ENCODE results near the gene ZNF474.

Gene ZNF474

DNA sequence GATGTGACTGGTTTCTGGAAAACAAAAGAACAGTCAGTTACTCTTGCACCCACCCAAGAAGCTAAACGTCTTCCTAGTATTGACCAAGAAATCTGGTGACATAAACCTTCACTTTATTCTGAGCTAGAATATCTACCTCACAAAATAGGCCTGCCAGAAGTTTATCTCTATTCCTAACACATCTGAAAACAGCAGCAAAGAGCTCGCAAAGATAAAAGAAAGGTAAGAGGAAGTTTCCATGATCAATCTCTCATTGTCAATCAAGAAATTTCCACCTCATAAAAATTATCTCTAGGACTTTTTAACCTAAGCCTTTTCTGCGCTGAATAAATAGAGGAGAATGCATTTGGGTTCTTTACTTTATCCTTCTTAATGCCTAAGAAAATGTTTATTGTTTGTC is 17.3 kb upstream of the ZNF474 start:
- in situ Hi-C loops (cut with HindIII; ENCODE audit: low pct_ligation_motif_present, low sequenced_read_pairs) = no loop called here
- Histone ChIP-seq H3K27me3 (replicated peaks) (no peaks in the 10 kb centered on the region), H3K27ac (no peak overlapping the region), H3K4me3 (ENCODE audit: low read depth, low read length) (no peak overlapping the region), H3K36me3 (replicated peaks) (no peaks in the 10 kb centered on the region)
- DNase-seq = no peak
- TF ChIP-seq, protein P1, sequence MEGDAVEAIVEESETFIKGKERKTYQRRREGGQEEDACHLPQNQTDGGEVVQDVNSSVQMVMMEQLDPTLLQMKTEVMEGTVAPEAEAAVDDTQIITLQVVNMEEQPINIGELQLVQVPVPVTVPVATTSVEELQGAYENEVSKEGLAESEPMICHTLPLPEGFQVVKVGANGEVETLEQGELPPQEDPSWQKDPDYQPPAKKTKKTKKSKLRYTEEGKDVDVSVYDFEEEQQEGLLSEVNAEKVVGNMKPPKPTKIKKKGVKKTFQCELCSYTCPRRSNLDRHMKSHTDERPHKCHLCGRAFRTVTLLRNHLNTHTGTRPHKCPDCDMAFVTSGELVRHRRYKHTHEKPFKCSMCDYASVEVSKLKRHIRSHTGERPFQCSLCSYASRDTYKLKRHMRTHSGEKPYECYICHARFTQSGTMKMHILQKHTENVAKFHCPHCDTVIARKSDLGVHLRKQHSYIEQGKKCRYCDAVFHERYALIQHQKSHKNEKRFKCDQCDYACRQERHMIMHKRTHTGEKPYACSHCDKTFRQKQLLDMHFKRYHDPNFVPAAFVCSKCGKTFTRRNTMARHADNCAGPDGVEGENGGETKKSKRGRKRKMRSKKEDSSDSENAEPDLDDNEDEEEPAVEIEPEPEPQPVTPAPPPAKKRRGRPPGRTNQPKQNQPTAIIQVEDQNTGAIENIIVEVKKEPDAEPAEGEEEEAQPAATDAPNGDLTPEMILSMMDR (IDR thresholded peaks at IDR 0.05; ENCODE audit: low read depth, low read length, missing control alignments) = no peak

DNA sequence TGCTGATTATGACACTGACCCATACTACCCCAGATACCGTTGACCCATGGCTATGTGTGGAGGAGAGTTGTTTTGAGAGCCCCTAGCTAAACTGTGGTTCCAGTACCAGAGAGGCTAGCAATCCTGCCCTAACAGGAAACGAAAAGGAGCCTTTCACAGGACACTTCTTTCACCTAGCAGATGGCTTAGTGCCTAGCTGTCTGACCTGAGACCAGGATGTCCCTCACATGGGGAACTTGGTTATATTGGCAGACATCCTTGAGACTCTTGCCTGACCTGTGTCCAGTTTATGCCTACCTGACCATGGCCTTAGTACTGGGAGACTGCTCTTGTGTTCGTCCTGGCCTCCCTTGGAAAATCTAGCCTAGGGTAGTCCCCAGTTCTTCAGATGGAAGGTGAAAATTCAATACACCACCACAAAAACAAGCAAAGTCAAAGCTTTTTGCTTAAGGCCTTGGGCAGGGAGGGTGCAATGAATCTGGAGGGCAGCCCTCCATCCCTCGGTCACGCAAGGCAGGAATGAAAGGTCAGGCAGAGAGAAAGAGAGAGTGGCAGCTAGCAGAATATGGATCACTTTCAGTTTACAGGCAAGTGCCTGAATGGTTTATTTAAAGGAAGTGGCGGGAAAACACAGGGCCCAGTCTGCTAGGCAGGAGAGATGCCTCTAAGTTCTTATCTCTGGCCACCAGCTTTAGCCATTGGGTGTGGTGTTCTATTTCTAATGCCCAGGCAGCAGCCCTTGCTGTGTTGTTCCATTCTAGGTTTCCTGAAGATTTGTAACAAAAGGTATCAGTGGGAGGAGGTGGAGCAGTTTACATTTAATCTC is 16.4 kb upstream of the ZNF474 start:
- Histone ChIP-seq H3K27me3 (replicated peaks) (no peaks in the 10 kb centered on the region), H3K27ac (no peak overlapping the region), H3K36me3 (replicated peaks) (no peaks in the 10 kb centered on the region), H3K4me3 (ENCODE audit: low read depth, low read length) (no peak overlapping the region)
- TF ChIP-seq, protein P1 (IDR thresholded peaks at IDR 0.05; ENCODE audit: low read depth, low read length, missing control alignments) = no peak
- in situ Hi-C loops (cut with HindIII; ENCODE audit: low pct_ligation_motif_present, low sequenced_read_pairs) = no loop called here
- no peak for DNase-seq

DNA sequence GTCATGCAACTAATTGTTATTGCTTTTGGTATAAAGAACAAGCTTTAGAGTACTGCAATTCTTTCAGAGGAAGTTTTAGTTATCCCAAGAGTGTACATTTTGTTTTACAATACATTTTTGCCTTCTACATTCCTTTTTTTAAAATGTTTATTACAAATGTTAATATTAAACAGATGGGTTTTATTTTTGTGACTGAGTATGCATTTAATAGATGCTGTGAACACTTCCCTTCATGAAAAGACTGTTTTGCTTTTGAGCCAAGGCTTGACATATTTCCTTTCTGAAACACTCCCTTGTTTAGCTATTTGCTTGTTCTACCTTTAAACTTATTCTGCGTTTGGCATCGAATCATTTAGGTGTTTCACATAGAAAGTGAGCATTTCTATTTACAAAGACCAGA is 14.8 kb upstream of the ZNF474 start:
- DNase-seq = no peak
- in situ Hi-C loops (cut with HindIII; ENCODE audit: low pct_ligation_motif_present, low sequenced_read_pairs) = no loop called here
- TF ChIP-seq, protein P1 (IDR thresholded peaks at IDR 0.05; ENCODE audit: low read depth, low read length, missing control alignments) = no peak

DNA sequence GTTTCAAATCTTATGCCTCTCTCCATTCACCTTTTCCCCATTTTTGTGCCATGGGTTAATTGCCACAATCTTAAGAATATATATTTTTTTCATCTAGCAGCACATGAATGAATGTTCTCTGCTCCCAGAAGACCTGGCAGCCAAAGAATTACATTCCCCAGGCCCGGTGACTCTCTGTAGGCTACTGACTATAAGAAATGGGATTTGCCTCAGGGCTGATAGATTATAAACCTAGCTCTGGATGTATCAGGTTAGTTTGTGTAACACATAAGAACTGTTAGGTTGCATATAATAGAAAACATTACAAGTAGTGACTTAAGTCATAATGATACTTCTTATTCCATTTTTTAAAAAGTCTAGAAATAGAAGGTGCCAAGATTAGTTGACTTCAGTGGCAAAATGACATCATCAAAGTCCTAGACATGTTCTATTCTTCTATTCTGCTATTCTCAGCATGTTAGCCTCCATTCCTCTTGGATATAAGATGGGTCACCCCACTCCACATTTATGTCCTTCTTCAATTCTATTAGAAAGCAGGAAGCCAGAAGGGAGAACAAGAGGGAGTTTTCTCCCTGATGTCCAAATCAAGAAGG is 10.9 kb upstream of the ZNF474 start:
- in situ Hi-C loops (cut with HindIII; ENCODE audit: low pct_ligation_motif_present, low sequenced_read_pairs) = no loop called here
- H3K36me3 ChIP-seq (replicated peaks) = no peaks in the 10 kb centered on the region
- no peak overlapping the region for H3K27ac ChIP-seq
- TF ChIP-seq, protein P1 (IDR thresholded peaks at IDR 0.05; ENCODE audit: low read depth, low read length, missing control alignments) = no peak
- no peaks in the 10 kb centered on the region for H3K27me3 ChIP-seq (replicated peaks)
- H3K4me3 ChIP-seq (ENCODE audit: low read depth, low read length) = no peak overlapping the region
- DNase-seq = no peak

More for the DNA sequence above, 14.8 kb upstream of the ZNF474 start:
- Histone ChIP-seq H3K36me3 (replicated peaks) (no peaks in the 10 kb centered on the region), H3K27me3 (replicated peaks) (no peaks in the 10 kb centered on the region), H3K4me3 (ENCODE audit: low read depth, low read length) (no peak overlapping the region), H3K27ac (no peak overlapping the region)

DNA sequence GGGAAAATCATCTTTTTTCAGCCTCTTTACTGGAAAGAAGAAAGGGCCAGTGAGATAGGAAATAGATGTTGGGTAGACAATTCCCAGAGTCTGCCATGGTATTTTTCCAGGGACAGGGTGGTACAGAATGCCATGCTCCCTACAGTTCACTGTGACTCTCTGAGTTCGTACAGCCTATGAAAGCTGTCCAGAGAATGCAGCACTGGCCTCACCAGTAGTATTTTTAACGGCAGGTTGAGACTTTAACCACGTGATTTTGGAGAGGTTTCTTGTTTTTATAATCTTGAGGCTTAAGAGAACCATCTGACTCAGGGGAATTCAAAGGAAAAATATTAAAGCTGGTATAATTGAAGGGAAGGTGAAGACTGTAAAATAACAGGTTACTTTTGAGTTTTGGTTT is 10.1 kb upstream of the ZNF474 start:
- in situ Hi-C loops (cut with HindIII; ENCODE audit: low pct_ligation_motif_present, low sequenced_read_pairs) = no loop called here
- H3K4me3 ChIP-seq (ENCODE audit: low read depth, low read length) = no peak overlapping the region
- TF ChIP-seq, protein P1 (IDR thresholded peaks at IDR 0.05; ENCODE audit: low read depth, low read length, missing control alignments) = no peak
- no peaks in the 10 kb centered on the region for H3K36me3 ChIP-seq (replicated peaks)
- no peaks in the 10 kb centered on the region for H3K27me3 ChIP-seq (replicated peaks)
- DNase-seq = no peak
- H3K27ac ChIP-seq = no peak overlapping the region
